Kidney capillary endothelial cell (primary cell): ENCODE data around the gene RTL1.

ENCODE experiments used
- DNase-seq: peaks from one replicate; pipeline ENCODE4 v3.0.0-alpha.2; 2018; ENCODE audit warnings: low spot score

The RTL1 gene

GRCh38 chr14:100898935-100899883, 4.3 kb downstream of the RTL1 start:
- DNase-seq, result no peak

DNA sequence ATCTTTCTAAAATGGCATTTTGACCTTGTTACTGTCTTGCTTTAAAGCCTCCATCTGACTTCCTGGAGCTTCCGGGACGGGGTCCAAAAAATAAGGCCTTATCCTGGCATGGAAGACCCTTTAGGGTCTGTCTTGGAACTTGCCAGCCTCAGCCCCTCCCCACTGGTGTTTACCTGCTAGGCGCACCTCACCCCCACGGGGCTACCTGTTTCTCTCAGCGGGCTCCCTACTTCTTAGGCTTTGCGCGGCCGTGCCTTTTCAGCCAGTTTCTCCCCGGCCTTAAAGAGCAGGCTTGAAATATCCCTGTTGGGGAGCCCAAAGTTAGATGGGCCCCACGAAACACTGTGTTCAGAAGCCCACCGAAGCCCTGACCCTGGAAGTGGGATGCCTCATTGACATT, 5.1 kb downstream of the RTL1 start:
- DNase-seq, result no peak

DNA sequence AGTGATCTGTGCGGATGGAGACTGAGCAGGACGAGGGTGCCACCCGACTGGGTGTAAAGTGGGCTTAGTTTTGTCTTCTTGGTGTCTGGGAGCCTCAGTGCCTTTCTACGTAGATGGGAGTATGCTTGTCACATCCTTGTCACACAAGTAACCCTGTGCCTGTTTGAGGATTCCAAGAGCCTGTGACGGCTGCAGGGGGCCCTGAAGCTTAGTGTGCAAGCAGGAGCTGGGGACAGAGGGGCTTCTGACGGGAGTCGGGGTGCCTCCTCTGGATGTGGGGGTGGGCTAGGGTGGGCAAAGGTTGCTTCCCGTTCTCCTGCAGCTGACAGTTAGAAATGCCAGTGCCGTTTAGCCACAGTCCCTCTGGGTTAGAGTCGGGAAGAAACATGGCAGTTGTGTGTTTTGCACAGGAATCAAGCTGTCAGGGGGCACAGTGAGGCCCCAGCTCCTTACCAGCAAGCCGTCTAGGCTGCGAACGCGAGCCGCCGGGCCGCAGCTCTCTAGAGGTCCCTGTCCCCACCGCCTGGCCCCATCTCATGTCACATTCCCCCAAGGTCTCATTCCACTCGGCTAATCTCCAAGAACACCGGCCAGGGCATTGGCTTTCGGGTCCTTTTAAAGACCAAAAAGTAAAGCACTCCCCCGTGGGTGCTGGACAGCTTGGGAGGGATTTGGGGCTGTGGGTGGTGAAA, 7.0 kb downstream of the RTL1 start:
- DNase-seq, result no peak

DNA sequence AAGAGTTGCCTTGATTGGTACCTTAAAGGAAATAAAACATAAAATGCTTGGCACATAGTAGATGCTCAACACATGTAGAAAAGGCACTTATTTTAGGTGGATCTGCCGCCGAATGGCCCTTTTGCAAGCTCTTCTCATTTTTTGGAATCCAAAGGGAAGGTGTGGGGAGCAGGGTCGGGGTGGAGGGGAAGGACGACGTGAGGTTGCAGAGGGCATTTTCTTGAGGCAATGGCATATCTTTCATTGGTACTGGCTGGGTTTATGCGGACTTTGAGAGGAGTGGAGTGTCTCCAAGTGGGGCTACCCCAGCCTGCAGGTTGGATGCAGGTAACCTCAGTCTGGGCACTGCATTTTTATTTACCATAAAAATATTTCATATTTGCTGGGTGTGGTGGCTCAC, 8.1 kb downstream of the RTL1 start:
- no peak for DNase-seq

DNA sequence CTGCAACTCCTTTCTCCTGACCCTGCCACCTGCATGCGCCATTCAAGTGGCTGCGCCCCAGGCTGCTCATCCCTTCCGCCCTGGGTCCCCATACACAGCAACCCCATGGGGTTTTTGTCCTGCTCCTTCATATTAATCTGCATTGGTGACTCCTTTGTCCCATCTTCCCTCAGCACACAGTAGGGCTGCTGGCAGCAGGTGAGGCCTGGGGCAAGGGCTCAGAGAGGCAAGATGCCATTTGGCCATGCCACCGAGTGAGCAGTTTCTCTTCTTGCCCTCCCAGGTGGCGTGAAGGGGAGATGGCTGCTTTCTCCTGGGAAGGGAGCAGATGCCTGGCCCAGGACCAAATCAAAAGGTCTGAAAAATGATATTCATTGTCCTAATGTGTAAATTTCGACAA, 9.1 kb downstream of the RTL1 start:
- no peak for DNase-seq

- DNase-seq, result no peak
These were observed 9.8 kb downstream of the RTL1 start for GRCh38 chr14:100893760-100894159.

- no peak for DNase-seq
These were observed 10.3 kb downstream of the RTL1 start for GRCh38 chr14:100893228-100893601.

- DNase-seq, result no peak
These were observed 10.9 kb downstream of the RTL1 start for GRCh38 chr14:100892496-100893227.

- DNase-seq, result no peak
These were observed 11.7 kb downstream of the RTL1 start for GRCh38 chr14:100891501-100892445.

GRCh38 chr14:100891051-100891450, 12.5 kb downstream of the RTL1 start:
- no peak for DNase-seq

DNA sequence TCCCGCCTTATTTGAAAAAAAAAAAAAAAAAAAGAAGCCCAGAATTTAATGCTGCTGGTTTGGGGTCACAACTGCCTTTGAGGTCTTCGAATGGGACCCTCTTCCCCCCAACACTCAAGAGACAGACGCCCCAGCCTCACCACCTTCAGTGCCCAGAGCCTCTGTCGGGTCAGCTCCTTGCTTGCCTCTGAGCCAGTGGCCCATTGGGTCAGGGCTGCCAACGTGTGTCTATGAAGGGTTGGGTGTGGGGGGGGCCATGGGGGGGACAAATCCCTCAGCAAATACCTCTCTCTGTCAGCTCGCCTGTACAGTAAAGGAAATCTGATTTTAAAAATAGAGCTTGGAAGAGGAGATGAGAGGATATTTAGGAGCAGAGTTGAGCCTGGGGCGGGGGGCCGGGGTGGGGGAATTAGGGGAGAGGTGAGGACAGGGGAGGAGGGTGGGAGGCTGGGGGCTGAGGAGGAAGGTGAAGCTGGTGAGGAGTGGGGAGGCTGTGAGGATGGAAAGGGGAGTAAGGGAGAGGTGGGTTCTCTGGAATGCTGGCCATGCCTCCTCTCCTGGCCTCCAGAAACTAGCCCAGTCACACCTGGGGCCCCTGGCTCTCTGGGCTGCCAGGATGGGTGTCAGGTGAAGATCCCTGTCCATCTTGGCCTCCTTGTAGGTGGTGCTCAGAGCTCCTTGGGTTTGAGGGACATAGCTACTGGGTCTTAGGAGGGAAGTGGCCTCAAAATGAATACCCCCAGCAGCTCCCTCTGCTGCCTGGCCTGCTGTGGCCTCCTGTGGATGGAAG, 13.3 kb downstream of the RTL1 start:
- no peak for DNase-seq

GRCh38 chr14:100889641-100890040, 13.9 kb downstream of the RTL1 start:
- DNase-seq, result no peak

GRCh38 chr14:100888789-100889315, 14.7 kb downstream of the RTL1 start:
- DNase-seq, result no peak

GRCh38 chr14:100887728-100888335, 15.7 kb downstream of the RTL1 start:
- no peak for DNase-seq

GRCh38 chr14:100885617-100886016, 17.9 kb downstream of the RTL1 start:
- DNase-seq, result no peak

GRCh38 chr14:100885196-100885595, 18.3 kb downstream of the RTL1 start:
- DNase-seq, result no peak

DNA sequence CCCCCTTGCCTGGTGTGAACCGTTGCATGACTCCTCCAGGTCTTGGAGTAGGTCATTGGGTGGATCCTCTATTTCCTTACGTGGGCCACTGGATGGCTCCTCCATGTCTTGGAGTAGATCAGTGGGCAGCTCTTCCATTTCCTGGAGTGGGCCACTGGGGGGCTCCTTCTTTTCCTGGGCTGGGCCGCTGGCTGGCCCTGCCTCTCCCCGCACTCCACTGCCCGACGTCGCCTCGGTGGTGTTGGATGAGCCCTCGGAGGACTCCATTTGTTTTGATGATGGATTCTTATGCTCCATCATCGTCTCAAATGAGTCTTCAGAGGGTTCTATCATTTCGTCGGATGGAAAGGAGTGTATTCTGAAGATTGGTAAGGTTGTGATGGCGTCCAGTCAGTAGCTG, 19.1 kb downstream of the RTL1 start:
- DNase-seq, result no peak

DNA sequence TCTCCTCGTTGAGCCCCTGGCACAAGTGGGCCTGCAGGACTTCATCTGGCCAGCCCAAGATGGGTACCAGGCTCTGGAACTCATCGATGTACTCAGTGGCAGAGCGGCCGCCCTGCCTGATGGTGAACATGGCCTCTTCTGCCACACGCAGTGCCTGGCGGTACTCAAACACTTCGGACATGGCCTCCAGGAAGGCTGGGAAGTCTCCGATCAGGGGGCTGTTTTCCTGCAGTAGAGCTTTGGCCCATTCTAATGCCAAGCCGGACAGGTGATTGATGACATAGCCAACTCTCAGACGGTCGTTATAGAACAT, 19.8 kb downstream of the RTL1 start:
- DNase-seq, result no peak

DNA sequence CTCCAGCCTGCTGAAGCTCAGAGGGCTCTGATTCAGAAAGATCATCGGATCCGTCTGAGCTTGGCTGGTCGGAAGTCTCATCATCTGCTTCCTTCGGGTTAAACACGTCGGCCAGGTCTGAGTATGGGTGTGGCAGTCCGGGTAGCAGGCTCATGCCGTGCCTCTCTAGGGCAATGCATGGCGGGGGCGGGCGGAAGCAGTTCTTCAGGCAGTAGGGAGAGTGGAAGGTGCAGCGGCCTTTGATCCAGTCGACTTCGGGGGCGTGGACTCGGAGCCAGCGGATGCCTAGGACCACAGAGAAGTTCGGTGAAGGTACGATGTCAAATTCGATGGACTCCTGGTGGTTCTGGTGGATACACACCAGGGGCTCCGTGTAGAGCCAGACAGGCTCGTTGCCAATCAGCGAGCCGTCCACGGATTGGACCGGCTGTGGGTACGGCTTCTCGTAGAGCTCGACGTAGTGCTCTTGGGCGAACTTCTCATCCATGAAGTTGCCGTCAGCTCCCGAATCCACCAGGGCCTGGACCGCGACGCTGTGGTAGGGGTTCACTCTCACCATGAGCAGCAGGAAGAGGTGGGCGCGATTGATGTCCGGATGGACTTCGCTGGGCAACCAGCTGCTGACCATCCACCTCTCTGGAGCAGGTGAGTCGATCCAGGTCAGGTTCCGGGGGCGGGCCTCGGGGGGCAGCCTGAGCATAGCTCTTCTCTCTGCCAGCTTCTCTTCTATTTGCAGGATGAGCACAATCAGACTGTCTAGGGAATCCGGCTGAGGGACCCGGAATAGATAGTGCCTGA, 20.3 kb downstream of the RTL1 start:
- no peak for DNase-seq
